GM18907 (cell line): Measurements from ENCODE around the gene MAPKAPK3.

Experiments used
- ATAC-seq: cut with Tn5 transposase; IDR thresholded peaks from one replicate; pipeline ENCODE4 v1.9.1; 2021; ENCODE audit warnings: mild to moderate bottlenecking, moderate library complexity; ENCODE audit not compliant: unreplicated experiment

MAPKAPK3 gene

DNA sequence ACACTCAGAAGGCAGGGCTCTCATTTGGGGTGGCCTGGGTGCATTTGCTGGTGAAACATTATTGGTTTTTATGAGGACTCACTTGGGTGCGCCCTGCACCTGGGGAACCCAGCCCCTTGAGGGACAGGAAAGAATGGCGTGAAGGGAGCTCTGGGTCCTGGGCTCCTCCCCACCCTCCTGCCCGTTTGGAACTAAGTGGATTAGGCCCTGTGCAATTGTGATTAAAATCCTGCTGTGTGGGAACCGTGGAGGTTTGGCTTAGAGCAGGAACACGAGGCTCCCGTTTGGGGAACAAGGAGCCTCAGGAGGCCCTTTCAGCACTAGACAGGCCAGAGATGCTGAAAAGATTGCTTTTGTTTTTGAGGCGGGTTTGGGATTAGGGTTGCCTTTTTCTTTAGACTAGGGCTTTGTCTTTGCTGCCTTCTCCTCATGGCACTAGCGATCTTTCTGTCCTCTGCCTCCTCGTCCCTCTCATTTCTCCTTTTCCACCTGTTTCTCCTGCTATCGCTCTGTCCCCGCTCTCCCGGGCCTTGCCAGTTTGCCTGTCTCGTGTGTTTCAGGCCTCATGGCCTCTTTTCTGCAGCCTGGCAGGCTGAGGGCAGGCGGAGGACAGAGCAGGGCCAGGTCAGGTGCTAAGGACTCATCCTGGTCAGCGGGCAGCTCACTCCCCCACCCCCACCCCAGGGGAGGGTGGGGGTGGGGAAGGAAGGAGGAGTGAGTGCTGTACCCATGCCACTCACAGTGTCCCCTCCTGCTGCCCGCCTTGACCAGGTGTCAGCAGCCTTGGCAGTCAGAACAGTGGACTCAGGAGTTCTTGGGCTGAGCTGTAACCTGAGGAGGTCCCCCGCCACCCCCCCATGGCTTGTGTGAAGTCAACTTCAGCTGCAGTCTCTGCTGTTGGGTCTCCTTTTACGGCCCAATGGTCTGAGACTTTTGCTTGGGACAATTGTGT is 8.6 kb downstream of the MAPKAPK3 start:
- ATAC-seq, result no peak

DNA sequence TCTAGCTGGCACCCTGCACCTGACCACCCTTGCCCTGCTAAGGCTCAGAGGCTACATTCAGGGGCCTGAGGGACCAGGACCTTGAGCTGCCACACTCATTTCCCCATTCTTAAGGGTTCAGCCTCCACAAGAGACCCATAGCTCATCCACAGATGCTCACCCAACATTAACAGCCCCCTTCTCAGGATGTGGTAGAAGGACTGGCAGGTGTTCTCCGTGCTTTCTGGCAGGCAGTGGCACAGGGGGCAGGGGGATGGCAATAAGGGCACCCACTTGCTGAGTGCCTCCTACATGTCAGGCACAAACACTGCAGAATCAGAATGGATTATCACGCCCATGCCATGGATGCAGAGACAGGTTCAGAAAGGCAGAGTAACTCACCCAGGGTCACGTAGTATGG is 9.4 kb downstream of the MAPKAPK3 start:
- no peak for ATAC-seq

GRCh38 chr3:50627407-50628051 is 10.6 kb downstream of the MAPKAPK3 start:
- no peak for ATAC-seq

DNA sequence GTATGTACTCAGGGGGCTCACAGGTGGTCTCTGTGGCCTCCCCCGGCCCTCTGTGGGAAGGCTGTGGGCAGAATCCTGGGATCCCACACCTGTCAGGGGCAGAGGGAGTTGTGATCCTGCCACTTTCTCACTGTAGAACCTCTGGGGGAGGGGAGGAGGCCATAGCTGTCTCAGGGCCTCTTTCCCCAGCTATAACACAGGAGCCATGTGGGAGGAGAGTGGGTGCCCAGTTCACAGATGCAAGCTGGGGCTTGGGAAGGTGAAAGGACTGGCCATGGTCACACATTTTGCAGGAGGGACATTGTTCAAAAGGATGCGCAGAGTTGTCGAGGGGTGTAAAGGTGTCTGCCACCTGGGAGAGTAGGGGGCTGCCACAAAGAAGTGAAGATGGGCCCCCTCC is 11.7 kb downstream of the MAPKAPK3 start:
- no peak for ATAC-seq

DNA sequence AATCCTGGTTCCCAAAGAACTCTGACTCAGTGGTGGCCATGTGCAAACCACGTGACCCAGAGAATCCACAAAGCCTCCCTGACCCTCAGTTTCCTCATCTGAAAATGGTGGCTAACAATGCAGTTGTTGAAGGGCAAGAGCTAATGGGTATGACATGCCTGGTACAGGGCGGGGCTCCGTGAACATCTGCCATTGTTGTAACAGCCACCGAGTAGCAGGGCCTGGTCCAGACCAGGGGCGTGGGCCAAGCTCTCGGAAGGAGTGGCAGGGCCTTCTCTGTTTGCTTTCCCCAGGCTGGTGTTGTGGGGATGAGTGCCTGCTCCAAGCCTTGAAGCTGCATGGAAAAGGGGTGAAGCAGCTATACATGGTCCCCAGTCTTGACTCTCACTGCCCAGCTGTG is 13.4 kb downstream of the MAPKAPK3 start:
- no peak for ATAC-seq

DNA sequence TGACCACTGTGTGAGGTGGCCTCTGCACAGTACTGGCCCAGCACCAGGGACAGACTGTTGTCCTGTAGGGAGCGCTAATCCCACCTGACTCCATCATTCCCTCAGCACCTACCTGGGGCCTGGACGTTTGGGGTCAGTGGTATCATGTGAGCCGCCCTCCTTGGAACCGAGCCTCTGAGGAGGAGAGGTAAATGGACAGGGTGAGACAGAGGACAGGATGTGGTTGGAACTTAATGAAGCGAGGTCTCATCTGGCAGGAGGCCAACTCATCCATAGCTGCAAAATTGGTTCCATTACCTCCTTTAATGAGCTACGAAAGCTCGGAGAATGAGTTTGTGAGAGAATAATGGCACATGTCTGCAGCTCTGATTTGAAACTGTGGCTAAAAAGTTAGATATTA is 13.9 kb downstream of the MAPKAPK3 start:
- no peak for ATAC-seq

DNA sequence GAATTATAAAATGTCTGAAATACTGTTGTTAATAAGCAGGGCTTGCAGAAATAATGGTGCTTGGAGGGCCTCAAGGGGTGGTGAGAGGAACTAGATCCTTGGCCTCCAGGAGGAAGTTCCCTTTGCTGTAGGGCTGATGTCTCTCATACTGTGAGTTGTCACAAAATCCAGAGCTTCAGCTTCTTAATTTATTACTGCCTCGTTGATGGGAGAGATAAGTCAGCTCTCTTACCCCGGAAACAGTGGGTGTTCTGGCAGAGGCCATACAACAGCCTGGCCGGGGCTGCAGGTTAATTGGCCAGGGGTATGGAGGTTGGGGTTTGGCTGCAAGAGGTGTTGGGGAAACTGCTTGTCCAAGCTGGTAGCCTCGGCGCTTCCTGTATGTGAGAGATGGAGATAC is 15.5 kb downstream of the MAPKAPK3 start:
- no peak for ATAC-seq

DNA sequence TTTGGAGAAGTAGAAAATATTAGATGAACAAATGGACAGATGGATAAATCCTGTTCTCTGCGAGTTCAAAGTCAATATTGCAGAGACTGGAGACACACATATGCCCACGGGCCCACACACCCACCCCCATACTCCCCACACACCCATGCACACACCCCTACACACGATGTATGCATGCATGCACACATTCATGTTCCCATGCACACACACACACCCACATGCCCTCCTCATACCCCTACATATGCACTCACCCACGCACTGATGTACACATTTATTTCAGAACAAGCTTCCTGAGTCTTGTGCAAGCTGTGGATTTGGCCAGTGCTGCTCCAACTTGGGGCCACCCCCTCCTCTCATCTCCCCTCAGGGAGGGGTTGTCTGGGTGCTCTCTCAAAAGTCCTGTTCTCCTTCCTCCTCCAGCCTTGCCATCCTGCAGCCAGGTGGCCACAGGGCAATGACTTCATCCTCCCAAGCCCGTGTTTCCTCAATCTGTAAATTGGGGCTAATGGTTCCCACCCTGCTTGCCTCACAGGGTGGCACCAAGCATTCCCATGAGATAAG is 16.4 kb downstream of the MAPKAPK3 start:
- ATAC-seq, result no peak

DNA sequence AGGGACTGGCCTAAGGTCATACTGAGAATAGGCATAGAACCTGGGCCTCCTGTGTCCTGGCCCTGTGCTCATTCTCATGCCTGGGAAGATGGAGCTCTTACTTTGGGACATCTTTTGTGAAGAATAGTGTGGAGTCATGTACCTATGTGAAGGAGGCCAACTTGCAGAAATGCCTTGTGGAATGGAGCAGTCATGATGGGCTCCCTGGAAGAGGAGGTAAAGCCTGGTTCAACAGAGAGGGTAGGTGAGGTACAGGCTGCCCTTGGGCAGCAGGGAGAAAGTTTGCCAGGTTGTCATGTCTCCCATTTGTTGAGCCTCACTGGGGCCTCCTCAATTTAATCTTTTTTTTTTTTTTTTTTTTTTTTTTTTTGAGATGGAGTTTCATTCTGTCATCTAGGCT is 18.1 kb downstream of the MAPKAPK3 start:
- no peak for ATAC-seq

DNA sequence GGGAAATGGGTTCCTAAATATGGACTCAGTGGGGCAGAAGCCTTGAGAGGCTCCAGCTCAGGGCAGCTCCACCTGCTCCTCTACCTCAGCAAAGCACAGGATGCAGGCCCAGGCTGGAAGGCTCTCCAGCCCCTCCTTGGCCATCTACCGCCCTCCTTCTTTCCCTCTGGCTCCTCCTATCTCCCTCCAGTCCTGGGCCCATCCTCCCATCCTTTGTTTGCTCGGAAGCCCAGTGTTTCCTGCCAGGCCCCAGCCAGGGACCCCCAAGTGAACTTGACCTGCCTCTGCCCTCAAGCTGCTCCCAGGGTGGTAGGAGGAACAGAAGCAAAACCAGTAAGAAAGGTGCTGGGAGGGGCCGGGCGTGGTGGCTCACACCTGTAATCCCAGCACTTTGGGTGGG is 20.1 kb downstream of the MAPKAPK3 start:
- ATAC-seq, result no peak

GRCh38 chr3:50637945-50638344 is 21.0 kb downstream of the MAPKAPK3 start:
- no peak for ATAC-seq

DNA sequence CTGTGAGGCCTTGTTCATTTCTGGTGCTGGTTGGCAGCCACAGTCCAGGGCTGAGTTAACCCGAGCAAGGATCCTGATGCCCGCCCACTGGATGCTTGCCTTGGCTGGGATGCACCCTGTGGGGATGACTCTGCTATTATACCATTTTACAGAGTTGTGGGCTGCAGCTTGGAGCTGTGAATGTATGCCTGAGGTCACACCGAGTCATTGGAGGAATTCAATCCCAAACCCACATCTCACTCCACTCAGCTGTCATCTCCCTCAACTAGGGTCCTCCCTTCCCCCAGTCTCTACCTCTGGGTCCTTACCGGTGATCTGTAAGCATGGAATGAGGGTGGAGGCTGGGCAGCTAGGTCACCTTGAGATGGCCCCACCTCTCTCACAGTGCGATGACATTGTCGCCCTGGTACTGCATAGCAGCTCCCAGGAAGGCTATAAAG is 22.1 kb downstream of the MAPKAPK3 start:
- no peak for ATAC-seq

DNA sequence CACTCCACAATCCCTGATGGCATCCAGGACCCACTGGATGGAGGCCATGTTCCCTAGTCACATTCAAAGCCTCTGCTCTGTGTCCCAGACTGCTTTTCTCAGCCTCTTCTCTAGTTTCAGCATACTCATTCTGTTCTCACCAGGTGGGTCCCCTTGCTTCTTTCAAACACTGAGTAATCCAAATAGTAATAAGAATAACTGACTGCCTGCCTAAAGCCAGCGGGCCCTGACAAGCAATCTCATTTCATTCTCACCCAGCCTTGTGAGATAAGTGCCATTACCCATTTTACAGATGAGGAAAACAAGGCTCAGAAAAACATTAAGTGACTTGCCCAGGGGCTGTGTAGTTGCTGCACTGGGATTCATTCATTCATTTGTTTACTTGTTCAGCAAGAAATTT is 25.4 kb downstream of the MAPKAPK3 start:
- no peak for ATAC-seq

DNA sequence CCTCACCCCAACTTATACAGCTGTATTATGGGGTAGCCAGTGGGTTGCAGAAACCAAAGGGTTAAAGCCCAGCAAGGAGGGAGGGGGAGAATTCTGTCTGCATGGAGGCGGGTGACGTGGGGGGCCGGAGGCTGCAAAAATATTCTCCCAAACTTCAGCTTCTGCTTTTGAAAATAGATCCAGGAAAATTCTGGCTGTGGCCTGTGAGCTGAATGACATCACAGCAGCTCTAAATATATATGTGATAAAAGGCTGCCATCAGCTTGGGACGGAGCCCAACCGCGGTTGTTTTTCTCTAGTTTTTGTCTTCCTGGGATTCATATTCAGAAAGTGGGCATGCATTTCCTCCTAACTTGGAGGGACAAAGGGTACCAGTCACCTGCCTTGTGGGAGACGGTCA is 27.6 kb downstream of the MAPKAPK3 start:
- no peak for ATAC-seq

DNA sequence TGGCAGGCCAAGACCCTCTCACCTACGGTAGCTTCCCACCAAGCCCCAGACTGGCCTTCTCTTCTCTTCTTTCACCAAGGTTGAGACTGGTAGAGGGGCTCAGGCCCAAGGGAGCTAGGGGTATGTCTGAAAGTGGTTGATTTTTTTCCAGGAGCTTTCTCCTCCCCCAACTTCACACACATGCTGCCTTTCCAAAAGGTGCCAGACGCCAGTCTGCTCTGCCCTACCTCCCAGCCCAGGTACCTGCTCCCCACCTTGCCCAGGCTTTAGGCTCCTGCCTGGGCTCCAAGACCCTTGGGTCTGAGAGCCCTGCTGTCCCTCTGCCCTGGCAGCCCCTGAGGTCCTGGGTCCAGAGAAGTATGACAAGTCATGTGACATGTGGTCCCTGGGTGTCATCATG is 28.4 kb downstream of the MAPKAPK3 start:
- ATAC-seq, result no peak

DNA sequence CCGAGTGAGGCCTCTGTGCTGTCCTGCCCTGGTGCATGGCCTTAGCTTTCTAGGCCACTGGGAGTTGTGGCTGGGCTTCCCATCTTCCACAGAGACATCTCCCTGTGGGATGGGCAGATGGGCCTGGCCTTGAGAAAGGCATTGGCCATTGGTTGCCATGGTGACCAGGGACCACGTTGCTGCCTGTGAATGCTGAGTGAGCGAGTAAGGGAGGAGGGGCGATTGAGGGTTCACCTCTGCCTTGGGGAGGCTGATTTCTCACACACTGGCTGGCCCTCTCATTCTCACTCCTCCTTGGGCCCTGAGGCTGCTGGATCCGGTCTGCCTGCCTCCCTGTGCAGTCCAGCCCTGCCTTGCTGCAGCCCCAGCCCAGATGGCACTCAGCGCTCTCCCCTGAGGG is 31.4 kb downstream of the MAPKAPK3 start:
- ATAC-seq, result no peak

GRCh38 chr3:50648944-50649343 is 32.0 kb downstream of the MAPKAPK3 start:
- no peak for ATAC-seq

- no peak for ATAC-seq
These were observed 32.5 kb downstream of the MAPKAPK3 start for GRCh38 chr3:50649451-50649931.

DNA sequence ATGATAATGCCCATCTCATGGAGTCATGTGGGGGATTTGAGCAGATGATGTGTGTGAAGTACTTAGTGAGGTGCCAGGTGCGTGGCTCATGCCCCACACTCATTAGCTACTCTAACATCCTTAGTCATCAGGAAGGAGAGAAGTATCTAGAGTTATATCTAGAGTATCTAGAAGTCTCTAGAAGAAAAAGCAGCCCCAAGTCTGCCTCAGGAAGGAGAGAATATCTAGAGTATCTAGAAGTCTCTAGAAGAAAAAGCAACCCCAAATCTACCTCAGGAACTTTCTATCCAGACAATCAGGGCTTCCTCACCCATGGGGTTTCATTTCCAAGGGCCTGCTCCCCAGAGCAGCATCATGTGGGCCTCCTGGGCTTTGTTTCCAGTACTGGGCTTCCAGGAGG is 33.1 kb downstream of the MAPKAPK3 start:
- no peak for ATAC-seq

DNA sequence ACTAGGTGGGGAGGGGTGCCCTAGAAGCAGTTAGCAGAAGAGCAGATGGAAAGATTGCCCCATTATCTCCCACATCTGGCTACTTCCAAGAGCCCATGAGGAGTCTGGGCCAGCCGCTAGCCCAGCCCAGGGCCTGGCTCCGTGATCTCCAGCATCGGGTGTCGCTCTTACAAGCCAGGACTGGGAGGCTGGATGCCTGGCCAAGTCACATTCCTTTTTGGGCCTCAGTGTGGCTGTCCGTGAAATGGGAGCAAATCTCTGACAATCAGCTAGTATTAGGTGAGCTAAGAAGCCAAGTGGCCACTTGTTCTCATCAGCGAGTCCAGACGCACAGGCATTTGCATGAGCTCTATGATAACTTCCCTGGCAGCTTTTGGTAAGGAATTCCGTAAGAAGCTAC is 34.5 kb downstream of the MAPKAPK3 start:
- ATAC-seq, result no peak

DNA sequence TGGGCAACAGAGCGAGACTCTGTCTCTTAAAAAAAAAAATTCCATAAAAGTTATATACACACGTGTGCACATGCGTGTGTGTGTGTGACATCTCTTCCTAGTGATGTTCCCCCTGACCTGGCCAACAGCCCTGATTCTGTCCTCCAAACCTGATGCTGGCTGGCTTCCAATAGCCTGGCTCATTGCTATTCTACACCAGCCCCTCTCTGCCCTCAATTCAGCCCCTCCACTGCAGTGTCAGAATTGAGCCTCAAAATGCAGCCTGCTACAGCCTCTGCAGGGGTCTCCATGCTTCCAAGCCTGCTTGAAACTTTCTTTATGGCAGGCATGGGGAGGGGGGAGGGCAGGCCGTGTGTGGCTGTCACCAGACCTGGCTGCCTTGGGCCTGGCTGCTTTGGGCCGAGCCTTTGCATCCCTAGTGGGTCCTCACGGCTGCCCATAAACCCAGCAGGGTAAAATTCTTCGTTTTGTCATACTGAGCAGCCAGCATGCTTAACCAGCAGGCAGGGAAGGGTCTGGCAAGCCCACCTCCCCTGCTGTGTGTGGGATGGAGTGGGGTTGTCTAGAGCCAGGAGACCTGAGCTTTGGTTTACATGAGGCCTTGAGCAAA is 35.1 kb downstream of the MAPKAPK3 start:
- no peak for ATAC-seq
